M059J (cell line): ENCODE results near the gene BBOF1. TPM values are rescaled to one million over a fixed set of nuclear protein-coding genes. Genes with fewer than 3 reads are reported as not detected.
"Not testable (repeated sequence)": the region's sequence is repeated elsewhere in the genome, so short reads cannot be mapped to it uniquely, and the experiment has no call there.

Experiments used
- DNase-seq: peaks from one replicate; pipeline ENCODE4 v3.0.0-alpha.2; 2012; ENCODE audit warnings: low read depth
- total RNA-seq: library from RNA; depleted of rRNA; stranded (reverse); fragments of >200 nt; shearing (Covaris generic); gene quantifications from 2 replicates; pipeline ENCODE4 v1.2.3, GENCODE V29; 2014; rRNA removed

Gene BBOF1, protein sequence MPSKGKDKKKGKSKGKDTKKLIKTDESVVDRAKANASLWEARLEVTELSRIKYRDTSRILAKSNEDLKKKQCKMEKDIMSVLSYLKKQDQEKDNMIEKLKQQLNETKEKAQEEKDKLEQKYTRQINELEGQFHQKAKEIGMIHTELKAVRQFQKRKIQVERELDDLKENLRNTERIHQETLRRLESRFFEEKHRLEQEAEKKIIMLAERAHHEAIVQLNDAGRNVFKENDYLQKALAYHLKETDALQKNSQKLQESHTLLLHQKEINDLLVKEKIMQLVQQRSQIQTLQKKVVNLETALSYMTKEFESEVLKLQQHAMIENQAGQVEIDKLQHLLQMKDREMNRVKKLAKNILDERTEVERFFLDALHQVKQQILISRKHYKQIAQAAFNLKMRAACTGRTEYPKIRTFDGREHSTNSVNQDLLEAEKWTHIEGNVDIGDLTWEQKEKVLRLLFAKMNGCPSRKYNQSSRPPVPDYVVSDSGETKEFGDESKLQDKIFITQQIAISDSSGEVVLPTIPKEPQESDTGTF
- total RNA-seq: 1.2 and 5.0 TPM in 2 replicates

DNA sequence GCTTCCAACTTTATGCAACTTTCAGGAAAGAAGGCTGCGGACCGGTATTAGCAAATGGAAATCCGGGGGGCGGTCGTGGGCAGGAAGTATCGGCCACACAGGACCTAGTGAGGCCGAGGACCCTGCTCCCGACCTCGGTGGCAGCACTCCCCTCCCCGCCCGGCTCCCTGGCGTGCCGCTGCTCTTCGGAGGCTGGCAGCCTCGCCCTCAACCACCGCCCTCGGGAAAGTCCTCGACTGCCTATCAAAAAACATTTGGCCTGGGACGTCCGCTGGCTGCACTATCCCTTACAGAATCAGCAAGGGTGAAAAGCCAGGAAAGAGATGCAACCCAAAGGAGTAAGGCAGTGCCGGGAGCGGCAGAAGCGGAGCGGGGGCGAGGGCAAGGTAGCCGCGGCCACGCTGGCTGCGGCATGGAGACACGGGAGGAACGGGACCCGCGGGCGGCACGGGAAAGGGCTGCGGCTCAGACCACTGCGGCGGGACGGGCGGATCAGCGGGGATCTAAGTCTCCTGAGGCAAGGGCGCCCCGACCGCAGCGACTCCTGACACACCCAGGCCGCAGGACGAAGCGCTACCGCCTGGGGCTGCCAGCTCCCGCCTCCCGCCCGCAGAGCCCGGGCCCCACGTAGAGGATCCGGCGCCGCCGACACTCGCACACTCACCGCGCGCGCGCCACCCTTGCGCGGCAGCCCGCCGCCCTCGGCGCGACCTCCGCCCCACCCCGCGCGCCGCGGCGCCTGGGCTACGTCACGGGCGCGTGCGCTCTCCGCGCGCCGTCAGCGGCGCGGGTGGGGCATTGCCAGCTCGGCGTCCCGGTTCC, at the start of gene BBOF1, which contains the start of gene ENTPD5:
TSS of gene BBOF1 (plus strand) at position 764 of the 822 bp plus-strand sequence. CDS start 130 bp downstream, outside the sequence.
TSS of gene ENTPD5 (minus strand) at position 703 of the 822 bp plus-strand sequence. CDS start 31,186 bp downstream, outside the sequence.
- peak; percentile 85 for DNase-seq

DNA sequence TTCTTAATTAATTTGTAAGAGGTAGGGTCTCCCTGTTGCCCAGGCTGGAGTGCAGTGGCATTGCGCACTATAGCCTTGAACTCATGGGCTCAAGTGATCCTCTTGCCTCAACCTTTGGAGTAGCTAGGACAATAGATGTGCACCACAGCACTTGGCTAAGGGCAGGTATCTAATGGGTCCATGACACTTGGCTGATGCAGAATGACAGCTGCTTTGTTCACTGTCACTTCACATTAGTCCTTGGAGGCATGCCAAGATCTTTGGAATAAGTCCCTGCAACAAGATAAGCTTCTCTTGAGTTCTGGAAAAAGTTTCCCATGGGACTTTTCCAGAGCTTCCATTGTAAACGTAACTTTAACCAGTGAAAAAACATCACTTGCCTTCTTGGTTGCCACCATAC, 45.7 kb upstream of the BBOF1 start:
- DNase-seq: no peak

- no peak for DNase-seq
These were observed 43.0 kb upstream of the BBOF1 start for GRCh38 chr14:73976125-73976524.

GRCh38 chr14:73977896-73978295, 41.3 kb upstream of the BBOF1 start:
- peak; percentile 17 for DNase-seq

GRCh38 chr14:73988065-73988464, 31.1 kb upstream of the BBOF1 start:
- no peak for DNase-seq

DNA sequence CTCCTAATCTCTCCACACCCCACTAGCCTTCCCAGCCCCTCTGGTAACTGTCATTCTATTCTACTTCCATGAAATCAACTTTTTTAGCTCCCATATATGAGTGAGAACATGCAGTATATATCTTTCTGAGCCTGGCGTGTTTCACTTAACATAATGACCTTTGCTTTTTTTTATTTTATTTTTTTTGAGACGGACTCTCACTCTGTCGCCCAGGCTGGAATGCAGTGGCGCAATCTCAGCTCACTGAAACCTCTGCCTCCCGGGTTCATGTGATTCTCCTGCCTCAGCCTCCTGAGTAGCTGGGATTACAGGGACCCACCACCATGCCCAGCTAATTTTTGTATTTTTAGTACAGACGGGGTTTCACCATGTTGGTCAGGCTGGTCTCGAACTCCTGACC, 30.5 kb upstream of the BBOF1 start:
- not testable (repeated sequence) for DNase-seq

- no peak for DNase-seq
These were observed 28.1 kb upstream of the BBOF1 start for GRCh38 chr14:73991092-73991491.

DNA sequence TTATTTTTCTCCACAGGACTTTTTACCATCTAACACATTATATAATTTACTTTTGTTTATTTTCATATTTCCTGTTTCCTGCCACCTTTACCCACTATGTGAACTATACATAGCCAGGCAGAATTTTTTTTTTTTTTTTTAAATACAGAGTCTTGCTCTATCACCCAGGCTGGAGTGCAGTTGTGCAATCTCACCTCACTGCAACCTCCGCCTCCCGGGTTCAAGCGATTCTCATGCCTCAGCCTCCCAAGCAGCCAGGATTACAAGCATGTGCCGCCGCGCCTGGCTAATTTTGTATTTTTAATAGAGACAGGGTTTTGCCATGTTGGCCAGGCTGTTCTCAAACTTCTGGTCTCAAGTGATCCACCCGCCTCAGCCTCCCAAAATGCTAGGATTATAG, 24.2 kb upstream of the BBOF1 start:
- DNase-seq: not testable (repeated sequence)

- DNase-seq: no peak
These were observed 23.2 kb upstream of the BBOF1 start for GRCh38 chr14:73995977-73996378.

- DNase-seq: no peak
These were observed 22.4 kb upstream of the BBOF1 start for GRCh38 chr14:73996731-73997107.

DNA sequence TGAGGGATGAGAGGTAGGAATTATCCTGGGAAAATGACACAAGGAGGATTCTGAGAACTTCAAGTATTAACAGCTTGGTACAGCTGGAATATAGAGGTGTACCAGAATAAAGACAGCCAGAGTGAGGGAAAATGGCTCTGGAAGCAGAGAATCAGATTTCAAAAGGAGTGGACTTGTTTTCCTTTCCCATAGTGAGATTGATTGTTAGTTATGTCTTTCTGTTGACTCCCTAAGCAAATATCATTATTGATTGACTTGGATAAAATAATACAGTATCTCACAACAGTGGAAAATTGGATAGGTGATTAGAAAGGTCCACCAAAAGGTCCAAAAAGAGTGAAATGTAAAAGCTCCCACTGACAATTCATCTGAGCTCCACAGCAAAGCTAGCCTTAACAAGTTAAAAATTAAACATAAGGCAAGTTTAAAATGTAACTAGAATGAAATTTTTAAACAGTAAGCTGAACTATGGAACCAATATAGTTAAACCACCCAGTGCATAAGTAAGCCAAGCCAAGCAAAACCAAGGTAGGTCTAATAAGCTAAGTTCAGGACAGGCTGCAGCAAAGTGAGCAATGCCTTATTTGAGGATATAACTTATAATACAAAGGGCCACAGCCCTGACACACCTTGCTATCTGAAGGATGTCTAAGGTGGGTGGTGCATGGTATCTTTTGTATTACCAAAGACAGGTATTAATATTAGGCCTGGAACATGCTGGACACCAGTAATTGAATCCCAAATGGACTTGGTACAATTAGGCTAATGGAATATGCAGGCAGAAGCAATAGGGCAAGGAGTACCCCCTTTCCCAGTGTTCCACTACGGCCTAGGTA, 21.8 kb upstream of the BBOF1 start:
- DNase-seq: no peak

DNA sequence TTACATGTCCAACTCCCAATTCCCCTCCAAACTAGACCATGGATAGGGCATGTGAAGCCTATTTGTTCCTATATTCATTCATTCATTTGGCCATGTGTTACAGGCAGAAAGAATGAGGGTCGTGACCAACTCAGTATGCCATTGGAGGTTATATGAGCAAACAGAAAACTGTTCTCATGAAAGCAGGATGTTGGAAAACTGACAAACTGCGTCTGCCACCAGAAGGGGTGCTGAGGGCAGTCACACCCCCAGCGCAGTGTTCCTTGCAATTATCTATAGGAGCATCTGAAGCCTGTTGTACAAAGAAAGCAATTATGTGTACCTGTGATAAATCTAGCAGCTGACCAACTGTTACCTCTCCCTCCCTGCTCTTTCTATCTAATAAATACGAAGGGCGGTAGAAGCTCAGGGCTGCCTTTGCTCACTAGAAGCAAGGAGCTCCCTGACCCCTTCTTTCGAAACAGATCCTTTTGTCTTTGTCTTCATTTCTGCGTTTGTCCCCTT, 21.2 kb upstream of the BBOF1 start:
- no peak for DNase-seq

DNA sequence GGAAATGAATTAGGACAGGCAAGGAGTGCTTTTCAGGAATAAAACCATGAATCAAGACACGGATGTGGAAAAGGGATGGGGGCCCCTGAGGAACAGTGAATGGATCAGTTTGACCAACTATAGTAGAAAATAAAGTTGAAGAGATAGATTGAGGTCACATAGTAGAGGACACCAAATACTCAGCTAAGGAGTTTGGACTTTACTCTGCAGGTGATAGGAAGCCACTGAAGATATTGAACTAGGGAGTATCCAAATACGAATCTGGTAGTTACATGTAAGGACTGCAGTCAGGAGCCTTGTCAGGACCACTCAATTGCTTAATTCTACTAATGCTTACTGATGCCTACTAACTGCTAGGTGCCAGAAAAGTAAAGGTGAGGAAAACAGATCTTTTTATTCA, 20.4 kb upstream of the BBOF1 start:
- DNase-seq: no peak

DNA sequence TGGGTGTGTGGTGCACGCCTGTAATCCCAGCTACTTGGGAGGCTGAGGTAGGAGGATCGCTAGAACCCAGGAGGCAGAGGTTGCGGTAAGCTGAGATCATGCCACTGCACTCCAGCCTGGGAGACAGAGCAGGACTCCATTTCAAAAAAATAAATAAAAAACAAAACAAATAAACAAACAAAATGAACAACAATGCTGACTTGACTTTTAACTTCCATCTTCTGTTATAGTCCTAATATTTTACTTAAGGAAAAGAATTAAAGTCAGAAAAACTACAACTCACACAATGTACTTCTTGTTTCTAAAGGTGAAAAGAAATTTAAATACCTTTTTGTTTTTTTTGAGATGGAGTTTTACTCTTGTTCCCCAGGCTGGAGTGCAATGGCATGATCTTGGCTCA, 13.5 kb upstream of the BBOF1 start:
- DNase-seq: not testable (repeated sequence)

GRCh38 chr14:74008843-74009499, 10.2 kb upstream of the BBOF1 start:
- DNase-seq: no peak

GRCh38 chr14:74014299-74014698, 4.8 kb upstream of the BBOF1 start:
- peak; percentile 6 for DNase-seq

GRCh38 chr14:74015176-74015575, 4.0 kb upstream of the BBOF1 start:
- DNase-seq: no peak

DNA sequence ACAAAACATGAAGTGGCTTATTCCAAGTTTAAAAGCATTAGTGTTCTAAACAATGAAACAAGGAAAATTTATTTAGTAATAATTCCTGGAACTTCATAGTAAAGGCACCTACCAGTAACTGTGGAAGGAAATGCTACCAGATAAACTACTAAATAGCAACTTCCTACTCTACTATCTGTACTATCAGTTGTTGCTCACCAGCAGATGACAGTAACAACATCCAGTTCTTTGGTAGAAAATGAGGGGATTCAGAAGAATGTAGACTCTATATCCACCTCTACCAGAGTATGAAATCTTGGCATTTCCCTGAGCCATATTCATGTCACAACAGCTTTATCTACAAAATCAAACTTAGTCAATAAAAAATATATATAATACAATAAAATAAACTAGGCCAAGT, 3.2 kb upstream of the BBOF1 start:
- DNase-seq: no peak

- peak; percentile 82 for DNase-seq
These were observed 969 bp upstream of the BBOF1 start for GRCh38 chr14:74018174-74018585.

- peak; percentile 65 for DNase-seq
These were observed 424 bp downstream of the BBOF1 start for GRCh38 chr14:74019408-74020137.
